DMS 273 treated with DMSO at 0.1 percent for 48 hours (cell line): ENCODE results near the gene PNPLA5.
"Not testable (repeated sequence)": the region's sequence is repeated elsewhere in the genome, so short reads cannot be mapped to it uniquely, and the experiment has no call there.

Experiments used
- DNase-seq: peaks from one replicate; lab custom pipeline; 2025; lab: John Stamatoyannopoulos, UW

The PNPLA5 gene

DNA sequence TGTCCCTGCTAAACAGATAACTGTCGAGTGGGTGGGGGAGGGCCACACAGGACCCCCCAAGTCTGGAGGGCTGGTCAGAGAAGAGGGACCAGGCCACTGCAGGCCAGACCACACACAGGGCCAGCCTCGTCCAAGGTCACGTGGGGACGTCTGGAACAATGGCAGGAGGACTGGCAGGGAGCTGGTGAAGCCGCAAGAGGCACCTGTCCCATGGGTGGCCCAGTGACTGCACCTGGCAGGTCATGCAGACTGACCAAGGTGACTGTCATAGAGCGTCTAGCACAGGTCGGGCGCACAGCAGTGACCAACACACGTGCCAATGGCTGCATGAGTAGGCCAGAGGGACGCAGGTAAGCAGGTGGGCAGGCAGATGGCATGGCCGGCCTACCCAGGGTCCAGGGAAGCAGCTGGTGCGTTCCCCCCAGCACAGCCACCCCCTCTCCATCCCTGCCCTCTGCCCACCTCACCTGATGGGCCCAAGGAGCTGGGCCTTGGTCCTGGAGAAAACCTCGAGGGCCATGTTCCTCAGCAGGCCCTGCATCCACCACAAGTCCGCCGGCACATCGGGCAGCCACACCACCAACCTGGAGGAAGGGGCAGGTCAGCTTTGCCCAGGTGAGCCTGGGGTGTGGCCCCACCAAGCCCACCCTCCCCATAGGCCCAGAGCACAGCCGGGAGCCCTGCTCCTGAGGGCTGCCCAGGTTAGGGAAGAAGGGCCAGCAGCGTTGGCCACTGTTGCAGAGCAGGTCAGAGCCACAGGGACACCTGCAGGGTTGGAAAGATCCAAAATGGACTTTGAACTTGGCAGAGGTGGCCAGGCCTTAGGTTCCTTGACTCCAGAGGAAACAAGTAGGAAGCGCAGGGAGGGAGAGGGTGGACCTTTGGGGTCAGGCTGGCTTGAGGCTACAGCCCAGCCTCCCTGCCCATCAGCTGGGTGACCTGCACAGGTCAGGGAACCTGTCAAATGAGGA lies 10.4 kb downstream of the PNPLA5 start:
- no peak for DNase-seq

DNA sequence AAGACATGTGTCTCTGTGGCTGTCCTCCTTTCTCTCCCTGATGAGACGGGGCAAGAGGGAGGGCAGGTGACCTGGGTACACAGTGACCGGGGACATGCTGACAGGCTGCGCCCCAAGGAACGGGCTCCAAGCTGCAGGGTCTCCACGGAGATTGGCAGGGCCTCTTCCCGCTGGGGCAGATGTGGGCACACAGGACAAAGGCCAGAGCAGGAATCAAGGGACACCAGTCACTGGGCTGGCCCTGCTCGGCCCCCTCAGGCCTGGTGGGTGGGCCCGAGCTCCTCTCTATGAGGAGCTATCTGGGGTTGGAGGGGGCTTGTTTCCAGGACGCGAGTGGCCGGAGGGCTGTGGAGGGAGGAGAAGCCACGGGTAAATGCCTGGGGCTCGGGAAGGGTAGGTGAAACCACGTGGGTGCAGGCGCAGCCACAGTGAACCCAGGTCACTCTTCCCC lies 11.2 kb downstream of the PNPLA5 start:
- DNase-seq: no peak

DNA sequence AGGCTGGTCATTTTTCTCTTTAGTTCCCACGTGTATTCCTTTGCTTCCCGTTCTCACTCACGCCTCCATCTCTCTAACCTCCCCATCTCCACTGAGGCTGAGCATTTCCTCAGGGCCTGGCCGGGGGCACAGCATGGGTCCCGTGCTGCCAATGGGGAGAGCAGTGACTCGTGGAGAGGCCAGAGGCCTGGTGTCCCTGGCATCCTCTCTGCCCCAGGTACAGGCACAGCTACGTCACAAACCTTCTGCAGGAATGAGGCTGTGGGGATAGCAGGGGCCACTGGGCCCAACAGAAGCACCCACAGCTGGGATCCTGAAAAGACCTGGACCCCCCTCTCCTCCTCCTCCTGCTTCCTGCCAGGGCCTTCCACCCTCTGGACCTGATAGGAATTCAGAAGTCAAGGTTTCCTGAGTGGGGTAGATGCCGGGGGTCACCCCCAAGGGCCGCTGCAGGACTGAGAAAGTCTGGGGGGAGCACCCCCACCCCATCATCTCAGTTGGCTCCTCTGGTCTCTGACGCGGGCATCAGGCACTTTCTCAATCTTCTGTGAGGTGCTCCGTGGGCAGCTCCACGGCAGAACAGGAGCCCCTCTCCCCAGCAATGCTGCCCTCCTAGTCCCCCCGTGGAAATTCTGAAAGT lies 11.8 kb downstream of the PNPLA5 start:
- DNase-seq: no peak

DNA sequence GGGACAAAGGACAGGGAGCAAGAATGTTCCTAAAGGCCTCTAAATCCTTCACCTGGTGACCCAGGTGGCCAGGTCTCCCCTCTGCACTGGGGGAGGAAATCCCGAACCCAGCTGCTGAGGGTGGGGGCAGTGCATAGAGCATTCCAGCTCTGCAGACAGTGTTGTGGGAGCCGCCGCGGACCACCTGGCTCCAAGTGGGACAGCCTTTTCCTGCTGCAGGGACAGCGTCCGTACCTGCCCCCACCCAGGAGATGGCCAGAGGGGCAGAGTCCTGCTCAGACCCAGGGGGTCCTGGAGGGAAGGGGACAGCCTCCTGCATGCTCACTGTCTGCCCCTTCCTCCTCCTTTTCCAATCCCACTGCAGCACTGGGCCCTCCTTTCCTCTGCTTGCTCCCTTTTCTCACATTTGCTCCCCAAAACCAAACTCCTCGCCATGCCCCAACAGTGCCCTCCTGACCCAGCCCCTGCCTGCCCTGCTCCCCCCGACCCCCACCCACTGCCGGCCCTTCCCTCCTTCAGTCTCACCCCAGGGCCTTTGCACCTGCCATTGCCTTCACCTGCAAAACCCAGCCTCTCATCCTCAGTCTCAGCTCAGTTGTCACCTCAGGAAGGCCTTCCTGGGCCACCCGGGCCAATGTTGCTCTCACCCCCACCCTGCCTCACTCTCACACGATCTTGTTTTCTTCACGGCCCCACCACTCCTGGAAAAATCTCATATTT lies 12.8 kb downstream of the PNPLA5 start:
- DNase-seq: no peak

DNA sequence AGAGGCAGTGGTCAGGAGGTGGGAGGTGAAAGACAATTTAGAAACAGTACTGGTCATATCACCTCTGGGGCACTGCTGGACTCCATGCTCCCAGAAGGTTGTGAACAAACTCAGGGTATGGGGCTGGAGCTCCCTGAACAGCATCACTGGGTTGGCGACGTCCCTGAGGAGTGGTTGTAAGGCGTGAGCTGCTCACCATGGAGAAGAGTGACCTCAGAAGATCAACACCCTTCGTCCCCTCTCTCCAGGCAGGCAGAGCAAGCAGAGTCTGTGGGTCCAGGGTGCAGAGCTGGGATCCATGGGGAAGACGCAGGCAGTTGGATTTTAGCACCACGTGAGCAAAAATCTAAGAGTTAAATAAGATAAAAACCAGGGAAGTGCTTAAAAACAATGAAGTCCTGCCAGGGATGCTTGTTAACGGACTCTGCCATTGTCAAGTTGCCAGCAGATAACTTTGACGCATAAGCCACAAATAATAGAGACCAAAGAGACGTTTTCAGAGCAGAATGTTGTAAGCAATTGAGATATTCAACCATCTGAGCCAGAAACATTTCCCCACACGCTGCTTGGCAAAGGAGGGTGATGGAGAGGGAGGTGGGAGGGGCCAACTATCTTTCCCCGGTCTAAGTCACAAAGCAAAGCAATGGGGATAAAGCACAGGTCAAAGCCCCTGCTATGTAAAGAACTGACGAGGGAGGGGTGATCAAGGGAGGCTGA lies 13.6 kb downstream of the PNPLA5 start:
- DNase-seq: no peak

DNA sequence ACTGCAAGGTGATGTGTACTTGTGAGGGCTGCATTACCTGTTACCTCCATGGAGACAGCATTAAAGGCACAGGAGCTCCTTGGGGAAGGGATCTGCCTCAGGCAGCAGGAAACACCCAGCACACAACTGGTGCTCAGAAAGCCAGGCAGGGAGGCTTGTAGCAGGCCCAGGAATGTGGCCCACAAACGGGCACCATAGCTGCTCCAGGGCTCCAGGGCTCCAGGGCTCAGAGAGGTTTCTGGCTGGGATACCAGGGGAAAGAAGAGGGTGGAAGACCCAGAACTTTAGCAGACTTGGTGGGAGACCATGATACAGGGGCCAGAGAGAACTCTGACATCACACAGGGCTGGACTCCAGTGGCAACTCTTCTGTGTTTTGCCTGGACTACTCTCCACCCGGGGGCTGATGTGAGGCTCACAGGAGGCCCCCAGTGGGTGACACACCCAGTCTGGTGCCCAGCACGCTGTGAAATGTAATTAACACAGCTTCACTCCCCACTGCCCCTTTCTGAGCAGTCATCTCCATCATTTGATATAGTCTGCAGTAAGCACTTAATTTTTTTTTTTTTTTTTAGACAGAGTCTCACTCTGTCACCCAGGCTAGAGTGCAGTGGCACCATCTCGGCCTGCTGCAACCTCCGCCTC lies 14.8 kb downstream of the PNPLA5 start:
- DNase-seq: no peak

DNA sequence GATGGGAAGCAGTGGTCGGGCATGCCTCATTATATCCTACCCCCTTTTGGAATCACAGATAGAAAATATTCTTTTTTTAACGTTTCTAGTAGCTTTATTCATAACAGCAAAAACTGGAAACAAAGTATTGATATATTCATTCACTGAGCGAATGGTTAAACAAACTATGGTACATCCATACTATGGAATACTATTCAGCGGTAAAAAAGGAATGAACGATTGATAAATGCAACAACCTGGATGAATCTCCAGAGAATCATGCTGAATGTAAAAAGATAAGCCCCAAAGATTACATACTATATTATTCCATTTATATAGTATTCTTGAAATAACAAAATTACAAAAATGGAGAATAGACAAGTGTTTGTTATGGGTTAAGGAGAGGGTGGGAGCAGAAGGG lies 22.0 kb downstream of the PNPLA5 start:
- DNase-seq: no peak

DNA sequence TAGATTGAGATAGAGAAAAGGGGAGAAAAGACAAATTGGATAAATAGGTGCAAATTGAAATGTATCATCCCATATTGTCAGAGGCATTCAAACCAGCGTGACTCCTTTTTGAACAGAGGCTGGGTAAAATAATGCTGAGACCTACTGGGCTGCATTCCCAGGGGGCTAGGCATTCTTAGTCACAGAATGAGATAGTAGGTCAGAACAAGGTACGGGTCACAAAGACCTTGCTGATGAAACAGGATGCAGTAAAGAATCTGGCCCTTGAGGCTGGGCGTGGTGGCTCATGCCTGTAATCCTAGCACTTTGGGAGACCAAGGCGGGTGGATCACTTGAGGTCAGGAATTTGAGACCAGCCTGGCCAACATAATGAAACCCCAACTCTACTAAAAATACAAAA lies 22.8 kb downstream of the PNPLA5 start:
- DNase-seq: not testable (repeated sequence)

DNA sequence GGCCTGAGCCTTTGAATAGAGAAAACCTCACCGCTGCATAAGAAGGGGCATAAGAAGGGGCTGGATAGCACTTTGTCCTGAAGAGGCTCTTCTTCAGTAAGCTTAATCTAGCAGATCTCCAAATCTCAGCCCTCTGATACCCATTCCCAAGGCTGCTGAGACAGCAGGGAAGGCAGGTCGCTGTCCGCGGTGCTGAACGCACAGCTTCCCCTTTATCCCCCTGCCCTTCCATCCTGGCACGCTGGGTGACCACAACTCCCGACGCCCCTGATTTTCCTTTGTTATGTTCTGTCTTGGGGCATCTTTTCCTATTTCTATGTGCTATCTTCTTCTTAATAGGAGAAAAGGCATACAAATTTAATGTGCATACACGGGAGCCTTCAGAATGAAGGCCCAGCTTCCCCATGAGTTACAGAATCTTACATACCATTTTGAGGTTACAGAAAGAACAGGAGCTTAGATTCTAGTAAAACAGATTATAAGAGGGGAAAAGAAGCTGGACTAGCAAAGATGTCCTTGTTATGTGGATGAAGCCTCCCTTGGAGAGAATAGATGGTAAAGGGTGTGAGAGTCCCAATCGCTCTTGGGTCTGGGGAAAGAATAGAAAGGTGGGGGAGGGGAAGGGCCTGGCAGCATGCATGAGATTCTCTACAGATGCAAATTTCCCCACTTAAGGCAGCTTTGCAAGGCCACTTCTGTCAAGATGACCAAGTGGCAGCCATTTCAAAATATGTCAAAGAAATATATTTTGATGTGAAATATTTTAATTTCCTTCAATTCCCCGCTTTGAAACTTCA lies 23.8 kb downstream of the PNPLA5 start:
- DNase-seq: no peak

DNA sequence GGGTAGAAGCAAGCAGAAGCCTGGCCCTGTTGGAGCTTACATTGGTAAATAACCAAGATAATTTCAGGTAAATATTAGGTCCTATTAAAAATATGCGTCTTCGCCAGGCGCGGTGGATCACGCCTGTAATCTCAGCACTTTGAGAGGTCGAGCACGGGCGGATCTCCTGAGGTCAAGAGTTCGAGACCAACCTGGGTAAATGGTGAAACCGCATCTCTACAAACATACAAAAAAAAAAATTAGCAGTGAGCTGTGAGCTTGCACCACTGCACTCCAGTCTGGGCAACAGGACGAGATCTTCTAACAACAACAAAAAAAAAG lies 29.0 kb downstream of the PNPLA5 start:
- DNase-seq: no peak

DNA sequence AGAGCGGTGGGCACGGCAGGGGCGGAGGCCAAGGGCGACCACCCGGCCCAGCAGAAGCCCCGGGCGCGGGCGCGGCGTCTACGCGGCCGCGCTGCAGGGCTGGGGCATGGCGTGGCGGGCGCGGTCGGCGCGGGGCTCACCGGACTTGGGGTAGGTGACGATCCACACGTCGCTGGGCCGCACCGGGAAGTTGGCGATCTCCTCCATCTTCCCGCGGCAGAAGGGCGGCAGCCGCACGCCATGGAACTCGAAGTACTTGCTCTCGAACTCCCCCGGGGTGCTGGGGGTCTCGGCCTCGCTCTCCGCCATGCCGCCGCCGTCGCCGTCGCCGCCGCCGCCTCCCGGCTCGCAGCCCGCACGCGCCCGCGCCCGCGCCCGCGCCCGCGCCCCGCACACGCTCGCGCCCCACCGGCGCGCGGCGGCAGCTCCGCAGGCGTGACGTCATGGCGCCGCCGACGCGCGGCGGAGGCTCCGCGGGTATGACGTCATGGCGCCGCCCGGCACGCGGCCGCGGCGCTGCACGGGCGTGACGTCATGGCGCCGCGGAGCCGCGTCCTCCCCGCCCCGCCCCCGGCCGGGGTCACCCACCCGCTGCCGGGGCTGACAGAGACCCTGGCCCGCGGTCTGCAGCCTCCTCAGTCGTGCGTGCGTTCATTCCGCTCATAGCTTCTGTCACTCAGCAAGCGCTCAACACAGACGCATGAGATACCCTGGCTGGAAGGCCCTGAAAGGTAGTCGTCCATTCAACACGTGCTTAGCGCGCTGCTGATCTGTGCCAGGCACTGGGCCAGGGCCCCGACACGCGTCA lies 29.5 kb downstream of the PNPLA5 start, which contains the start of gene SULT4A1:
TSS of gene SULT4A1 (minus strand) at position 440 of the 808 bp plus-strand sequence. CDS start at position 309, 131 bp downstream.
- no peak for DNase-seq

DNA sequence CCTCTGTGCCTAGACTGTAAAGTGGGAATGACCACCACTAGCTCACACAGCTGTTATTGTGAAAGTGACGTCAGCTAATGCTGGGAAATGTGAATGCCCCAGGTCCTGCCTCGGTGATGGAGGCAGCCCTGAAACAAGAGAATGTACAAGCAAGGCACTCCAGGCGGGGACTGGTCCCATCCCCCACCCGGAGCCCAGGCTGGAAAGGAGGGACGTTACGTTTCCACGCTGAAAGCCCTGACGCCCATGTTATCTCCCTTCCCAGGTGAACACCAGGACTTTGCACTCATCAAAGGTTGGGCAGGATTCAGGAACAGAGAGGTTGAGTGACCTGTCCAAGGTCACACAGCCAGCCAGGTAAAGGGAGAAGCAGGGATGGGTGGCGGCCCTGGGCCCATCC lies 30.3 kb downstream of the PNPLA5 start:
- DNase-seq: no peak

DNA sequence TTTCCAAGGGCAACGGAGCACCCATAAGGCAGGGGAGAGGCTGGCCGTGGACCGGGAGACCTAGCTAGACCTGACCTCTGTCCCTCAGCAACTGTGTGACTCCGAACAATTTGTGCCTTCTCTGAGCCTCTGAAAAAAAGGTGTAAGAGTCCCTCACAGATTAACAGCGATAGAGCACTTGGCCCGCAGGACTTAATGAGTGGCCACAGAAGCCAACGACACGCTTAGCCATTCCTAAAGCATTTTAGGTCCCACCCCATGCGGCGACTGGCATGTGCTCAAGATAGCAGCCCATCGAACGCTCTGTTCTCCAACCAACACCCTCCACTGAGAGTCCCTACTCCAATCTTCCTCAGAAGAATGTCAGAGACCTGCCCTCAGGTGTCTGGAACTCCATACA lies 31.0 kb downstream of the PNPLA5 start:
- no peak for DNase-seq

DNA sequence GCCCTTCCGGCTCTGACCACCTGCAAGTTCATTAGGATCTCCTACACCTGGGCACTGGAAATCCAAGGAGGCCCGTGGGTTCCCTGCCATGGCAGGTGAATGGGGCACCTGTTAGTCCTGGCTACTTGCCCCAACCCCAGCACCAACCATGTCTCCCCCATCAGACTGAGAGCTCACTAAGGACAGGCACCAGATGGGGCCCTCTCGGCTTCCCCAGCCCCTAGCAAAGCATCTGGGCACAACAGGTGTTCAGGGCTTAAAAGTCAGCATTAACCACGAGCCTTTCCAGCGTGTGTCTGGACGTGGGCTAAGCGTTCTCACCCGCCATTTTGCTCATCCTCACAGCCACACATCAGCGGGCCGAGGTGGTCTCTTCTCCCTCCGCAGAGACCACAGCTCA lies 31.7 kb downstream of the PNPLA5 start:
- DNase-seq: peak; percentile 52

DNA sequence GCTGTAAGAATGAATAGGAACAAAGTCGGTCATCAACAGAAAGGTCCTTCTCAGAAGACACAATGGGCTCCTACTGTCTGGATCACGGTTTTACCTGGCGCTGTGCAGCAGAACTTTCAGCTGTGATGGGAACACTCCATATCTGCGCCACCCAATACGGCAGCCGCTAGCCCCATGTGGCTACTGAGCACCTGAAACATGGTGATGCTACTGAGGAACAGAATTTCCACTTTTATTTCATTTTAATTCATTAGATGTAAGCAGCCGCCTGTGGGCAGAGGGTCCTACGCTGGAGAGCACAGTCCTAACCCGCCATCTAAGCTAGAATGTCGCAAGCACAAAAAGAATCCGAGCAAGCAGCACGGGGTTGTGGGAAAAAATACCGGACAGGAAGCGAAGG lies 32.2 kb downstream of the PNPLA5 start:
- no peak for DNase-seq

DNA sequence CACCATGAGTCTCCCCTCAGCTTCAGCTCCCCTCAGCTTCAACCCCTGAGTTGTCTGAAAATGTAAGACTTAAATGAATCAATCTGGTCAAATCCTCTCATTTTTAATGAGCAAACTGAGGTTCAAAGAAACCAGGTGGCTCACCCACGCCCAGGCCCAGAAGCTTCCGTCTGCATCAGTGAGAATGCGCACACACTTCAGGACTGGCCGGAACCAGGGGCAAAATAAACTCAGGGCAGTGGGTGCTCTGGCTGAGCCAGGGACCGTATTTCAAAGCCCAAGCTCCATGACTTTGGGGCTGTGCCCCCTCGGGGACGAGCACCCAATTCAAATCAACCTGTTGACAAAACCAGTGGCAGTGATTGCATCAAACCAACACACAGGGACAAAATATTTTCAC lies 32.6 kb downstream of the PNPLA5 start:
- no peak for DNase-seq

DNA sequence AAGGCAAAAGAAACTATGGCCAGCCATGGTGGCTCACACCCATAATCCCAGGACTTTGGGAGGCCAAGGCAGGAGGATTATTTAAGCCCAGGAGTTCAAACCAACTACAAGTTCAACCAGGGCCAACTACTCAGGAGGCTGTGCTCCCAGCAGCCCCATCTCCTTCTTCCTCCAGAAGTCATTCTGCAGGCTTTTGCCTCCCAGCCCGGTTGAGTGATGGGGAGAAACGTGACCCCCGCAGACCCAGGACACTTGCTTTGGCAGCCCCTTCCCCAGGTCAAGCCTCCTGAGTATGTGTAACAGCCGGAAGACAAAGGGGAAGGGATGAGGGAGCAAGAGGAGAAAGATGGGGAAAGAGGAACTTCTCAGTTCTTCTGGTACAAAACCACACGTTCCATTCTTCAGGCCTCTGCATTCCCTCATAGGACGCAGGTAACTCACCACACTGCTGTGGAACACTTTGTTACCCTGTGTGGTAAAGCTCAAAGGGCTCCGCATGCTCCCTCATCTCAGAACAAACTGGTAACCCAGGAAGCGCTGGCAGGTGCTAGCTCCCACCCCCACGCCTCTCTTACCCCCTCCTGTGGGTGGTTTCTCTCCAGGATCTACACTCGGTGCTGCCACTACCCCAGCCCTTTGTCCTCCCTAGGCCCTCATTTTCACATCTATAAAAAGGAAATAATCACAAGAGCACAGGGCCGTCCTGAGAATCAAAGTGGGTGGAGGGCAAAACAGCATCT lies 33.5 kb downstream of the PNPLA5 start:
- no peak for DNase-seq

DNA sequence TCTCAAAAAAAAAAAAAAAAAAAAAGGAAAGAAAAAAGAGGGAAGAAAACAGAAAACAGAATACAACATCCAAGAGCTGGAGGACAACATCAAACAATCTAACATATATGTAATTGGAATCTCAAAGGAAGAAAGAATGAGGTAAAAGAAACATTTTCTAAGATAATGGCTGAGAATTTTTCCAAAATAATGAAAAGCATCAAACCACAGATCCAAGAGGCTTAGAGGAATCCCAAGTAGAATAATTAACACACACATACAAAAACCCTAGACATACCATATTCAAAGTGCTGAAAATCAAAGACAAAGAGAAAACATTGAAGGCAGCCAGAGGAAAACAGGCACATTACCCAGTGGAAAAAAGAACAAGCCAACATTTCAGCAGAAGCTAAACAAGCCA lies 34.4 kb downstream of the PNPLA5 start:
- DNase-seq: no peak

DNA sequence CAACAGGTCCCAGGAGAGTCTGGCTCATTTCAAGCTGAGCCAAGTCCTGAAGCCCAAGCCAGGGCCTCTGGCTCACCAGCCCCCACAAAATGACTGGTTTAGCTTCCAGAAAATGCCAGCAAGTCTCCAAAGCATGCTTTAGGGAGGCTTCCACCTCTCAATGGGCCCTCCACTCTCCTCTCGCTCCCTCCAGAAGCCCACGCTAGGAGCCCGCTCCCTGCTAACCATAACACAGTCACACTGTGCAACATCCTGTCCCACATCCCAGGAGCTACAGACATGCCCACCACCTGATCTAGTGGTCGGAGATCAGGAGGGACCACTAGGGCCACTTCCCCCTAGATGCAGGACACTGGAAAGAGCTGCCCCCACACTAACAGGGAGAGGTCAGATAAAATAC lies 36.4 kb downstream of the PNPLA5 start:
- DNase-seq: no peak
